Astrocyte (in vitro differentiated cells and primary cell): ENCODE results near the gene N4BP3. TPM values are rescaled to one million over a fixed set of nuclear protein-coding genes. Genes with fewer than 3 reads are reported as not detected.

ENCODE experiments used
- DNase-seq: peaks from one replicate; pipeline ENCODE4 v3.0.0-alpha.2; 2010; ENCODE audit warnings: low read depth
- FAIRE-seq: peaks from 2 replicates; lab custom pipeline; 2011; peaks lifted over from hg19 to GRCh38; lab: Jason Lieb, UNC
- H2AFZ ChIP-seq: 2 replicates; pipeline ENCODE4 v1.6.0; 2012; ENCODE audit warnings: low read depth, low read length, inconsistent platforms
- H3K27ac ChIP-seq: 2 replicates; pipeline ENCODE4 v1.5.1; 2011; ENCODE audit warnings: low read depth, low read length, inconsistent platforms
- H3K27me3 ChIP-seq: 2 replicates; pipeline ENCODE4 v1.6.0; 2011; ENCODE audit warnings: low read length, inconsistent platforms; ENCODE audit not compliant: insufficient read depth
- H3K36me3 ChIP-seq: 2 replicates; pipeline ENCODE4 v1.5.1; 2011; ENCODE audit warnings: low read length, inconsistent platforms; ENCODE audit not compliant: insufficient read depth
- H3K4me1 ChIP-seq: 2 replicates; pipeline ENCODE4 v1.5.1; 2011; ENCODE audit warnings: low read length, inconsistent platforms; ENCODE audit not compliant: insufficient read depth
- H3K4me2 ChIP-seq: 2 replicates; pipeline ENCODE4 v1.6.0; 2012; ENCODE audit warnings: low read length, inconsistent platforms
- H3K4me3 ChIP-seq: 2 replicates; pipeline ENCODE4 v1.5.1; 2011; ENCODE audit warnings: low read depth, mild to moderate bottlenecking, low read length, inconsistent platforms; ENCODE audit not compliant: insufficient read depth
- H3K79me2 ChIP-seq: 2 replicates; pipeline ENCODE4 v1.6.0; 2012; ENCODE audit warnings: mild to moderate bottlenecking, low read length, inconsistent platforms; ENCODE audit not compliant: insufficient read depth
- H3K9ac ChIP-seq: 2 replicates; pipeline ENCODE4 v1.6.0; 2012; ENCODE audit warnings: mild to moderate bottlenecking, low read length, inconsistent platforms
- H3K9me3 ChIP-seq: 2 replicates; pipeline ENCODE4 v1.5.1; 2012; ENCODE audit warnings: low read depth, mild to moderate bottlenecking, low read length, inconsistent platforms; ENCODE audit not compliant: insufficient read depth
- H4K20me1 ChIP-seq: 2 replicates; pipeline ENCODE4 v1.6.0; 2012; ENCODE audit warnings: low read length, inconsistent platforms; ENCODE audit not compliant: insufficient read depth
- H3K27ac Mint-ChIP-seq: one replicate; pipeline ENCODE4 v1.8.0; 2021; ENCODE audit warnings: mild to moderate bottlenecking, mixed read lengths; ENCODE audit not compliant: unreplicated experiment
- H3K27me3 Mint-ChIP-seq: one replicate; pipeline ENCODE4 v1.8.0; 2021; ENCODE audit warnings: low read depth, mixed read lengths; ENCODE audit not compliant: unreplicated experiment
- H3K36me3 Mint-ChIP-seq: one replicate; pipeline ENCODE4 v1.8.0; 2021; ENCODE audit warnings: low read depth, mixed read lengths; ENCODE audit not compliant: unreplicated experiment
- H3K4me1 Mint-ChIP-seq: one replicate; pipeline ENCODE4 v1.8.0; 2021; ENCODE audit warnings: low read depth, mixed read lengths; ENCODE audit not compliant: unreplicated experiment
- H3K4me3 Mint-ChIP-seq: one replicate; pipeline ENCODE4 v1.8.0; 2021; ENCODE audit warnings: mild to moderate bottlenecking, moderate library complexity, mixed read lengths; ENCODE audit not compliant: unreplicated experiment
- H3K9me3 Mint-ChIP-seq: one replicate; pipeline ENCODE4 v1.8.0; 2021; ENCODE audit warnings: mild to moderate bottlenecking, mixed read lengths; ENCODE audit not compliant: unreplicated experiment
- EZH2 ChIP-seq: IDR thresholded peaks from 2 replicates; pipeline ENCODE4 v1.6.1; 2012; ENCODE audit warnings: mild to moderate bottlenecking, low read length, inconsistent platforms; ENCODE audit not compliant: insufficient read depth
- total RNA-seq: library from RNA; stranded (reverse); gene quantifications from 2 replicates; pipeline ENCODE4 v1.2.1, GENCODE V29; 2021
- TF ChIP-seq, protein P1 (sequence below): IDR thresholded peaks from 2 replicates; pipeline ENCODE4 v1.5.1; 2011; ENCODE audit warnings: low read depth, mild to moderate bottlenecking, inconsistent platforms, low read length, moderate library complexity; ENCODE audit not compliant: insufficient read depth

The N4BP3 gene
- total RNA-seq, 1 donor from 2014 or later = 1.3 TPM

GRCh38 chr5:178090856-178091255, 22.5 kb upstream of the N4BP3 start:
- Mint-ChIP-seq H3K4me1 (no peaks in the 10 kb centered on the region), H3K36me3 (no peaks in the 10 kb centered on the region), H3K4me3 (no peak overlapping the region), H3K9me3 (peaks cover 11% of the 10 kb centered on the region), H3K27me3 (peaks cover 8% of the 10 kb centered on the region), H3K27ac (no peak overlapping the region)
- TF ChIP-seq, protein P1, sequence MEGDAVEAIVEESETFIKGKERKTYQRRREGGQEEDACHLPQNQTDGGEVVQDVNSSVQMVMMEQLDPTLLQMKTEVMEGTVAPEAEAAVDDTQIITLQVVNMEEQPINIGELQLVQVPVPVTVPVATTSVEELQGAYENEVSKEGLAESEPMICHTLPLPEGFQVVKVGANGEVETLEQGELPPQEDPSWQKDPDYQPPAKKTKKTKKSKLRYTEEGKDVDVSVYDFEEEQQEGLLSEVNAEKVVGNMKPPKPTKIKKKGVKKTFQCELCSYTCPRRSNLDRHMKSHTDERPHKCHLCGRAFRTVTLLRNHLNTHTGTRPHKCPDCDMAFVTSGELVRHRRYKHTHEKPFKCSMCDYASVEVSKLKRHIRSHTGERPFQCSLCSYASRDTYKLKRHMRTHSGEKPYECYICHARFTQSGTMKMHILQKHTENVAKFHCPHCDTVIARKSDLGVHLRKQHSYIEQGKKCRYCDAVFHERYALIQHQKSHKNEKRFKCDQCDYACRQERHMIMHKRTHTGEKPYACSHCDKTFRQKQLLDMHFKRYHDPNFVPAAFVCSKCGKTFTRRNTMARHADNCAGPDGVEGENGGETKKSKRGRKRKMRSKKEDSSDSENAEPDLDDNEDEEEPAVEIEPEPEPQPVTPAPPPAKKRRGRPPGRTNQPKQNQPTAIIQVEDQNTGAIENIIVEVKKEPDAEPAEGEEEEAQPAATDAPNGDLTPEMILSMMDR = no peak
- TF ChIP-seq EZH2 = no peak
- DNase-seq = no peak
- H3K36me3 ChIP-seq = no peaks in the 10 kb centered on the region
- no peak overlapping the region for H3K4me3 ChIP-seq
- H2AFZ ChIP-seq = no peak overlapping the region
- H3K4me1 ChIP-seq = no peaks in the 10 kb centered on the region
- no peak overlapping the region for H3K27ac ChIP-seq
- peaks cover 3% of the 10 kb centered on the region for H3K9me3 ChIP-seq
- H3K9ac ChIP-seq = no peak overlapping the region
- no peaks in the 10 kb centered on the region for H3K79me2 ChIP-seq
- H3K4me2 ChIP-seq = no peak overlapping the region
- H3K27me3 ChIP-seq = no peaks in the 10 kb centered on the region
- H4K20me1 ChIP-seq = no peaks in the 10 kb centered on the region
- FAIRE-seq = no peak

DNA sequence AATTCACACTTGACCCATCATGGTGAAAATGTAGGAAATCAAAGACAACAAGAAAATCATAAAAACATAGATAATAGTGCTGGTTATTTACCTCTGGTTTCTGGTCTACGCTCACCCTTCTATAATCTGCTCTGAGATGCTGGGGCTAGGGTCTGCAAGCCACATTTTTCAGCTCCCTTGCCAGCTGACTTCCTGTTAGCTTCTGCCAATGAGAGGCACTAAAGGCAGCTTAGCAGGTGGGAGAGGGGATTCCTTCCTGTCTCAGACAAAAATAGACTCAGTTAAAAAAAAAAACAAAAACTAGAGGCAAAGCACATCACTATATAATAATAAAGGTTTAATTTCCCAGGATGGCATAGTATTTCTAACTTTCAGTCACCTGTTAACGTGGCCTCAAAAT, 20.2 kb upstream of the N4BP3 start:
- DNase-seq (no peak), FAIRE-seq (no peak)
- peaks cover 3% of the 10 kb centered on the region for H3K9me3 ChIP-seq
- H3K4me2 ChIP-seq = no peak overlapping the region
- Mint-ChIP-seq H3K27ac (no peak overlapping the region), H3K27me3 (peaks cover 16% of the 10 kb centered on the region), H3K9me3 (peaks cover 13% of the 10 kb centered on the region), H3K4me1 (no peaks in the 10 kb centered on the region), H3K4me3 (no peak overlapping the region), H3K36me3 (no peaks in the 10 kb centered on the region)
- no peak overlapping the region for H2AFZ ChIP-seq
- no peaks in the 10 kb centered on the region for H3K27me3 ChIP-seq
- no peaks in the 10 kb centered on the region for H3K36me3 ChIP-seq
- H3K9ac ChIP-seq = no peak overlapping the region
- no peak overlapping the region for H3K27ac ChIP-seq
- no peaks in the 10 kb centered on the region for H4K20me1 ChIP-seq
- H3K4me1 ChIP-seq = no peaks in the 10 kb centered on the region
- H3K4me3 ChIP-seq = no peak overlapping the region
- no peaks in the 10 kb centered on the region for H3K79me2 ChIP-seq
- no peak for TF ChIP-seq EZH2
- TF ChIP-seq, protein P1 = no peak

DNA sequence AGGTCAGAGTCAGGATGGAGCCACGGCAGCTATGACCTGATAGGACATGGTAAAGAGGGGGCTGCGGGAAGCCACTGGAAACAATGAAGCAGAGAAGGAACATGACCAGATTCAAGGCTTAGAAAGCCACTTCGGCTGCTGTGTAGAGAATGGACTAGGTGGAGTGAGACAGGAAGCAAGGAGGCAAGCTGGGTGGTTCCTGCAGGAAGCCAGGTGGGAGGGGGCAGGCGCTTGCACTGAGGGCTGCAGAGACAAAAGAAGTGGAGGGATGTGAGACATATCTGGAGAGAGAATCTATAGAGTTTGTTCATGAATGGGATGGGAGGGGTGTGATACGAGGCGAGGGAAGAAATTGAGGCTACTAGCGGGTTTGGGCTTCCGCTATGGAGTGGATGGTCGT, 19.0 kb upstream of the N4BP3 start:
- Histone ChIP-seq H2AFZ (no peak overlapping the region), H3K27ac (no peak overlapping the region), H3K79me2 (no peaks in the 10 kb centered on the region), H3K4me1 (no peaks in the 10 kb centered on the region), H3K36me3 (no peaks in the 10 kb centered on the region), H3K9ac (no peak overlapping the region), H3K4me3 (no peak overlapping the region), H4K20me1 (no peaks in the 10 kb centered on the region), H3K9me3 (peaks cover 3% of the 10 kb centered on the region), H3K4me2 (no peak overlapping the region), H3K27me3 (no peaks in the 10 kb centered on the region)
- Mint-ChIP-seq H3K27ac (no peak overlapping the region), H3K9me3 (peaks cover 13% of the 10 kb centered on the region), H3K4me3 (no peak overlapping the region), H3K4me1 (no peaks in the 10 kb centered on the region), H3K27me3 (peaks cover 16% of the 10 kb centered on the region), H3K36me3 (no peaks in the 10 kb centered on the region)
- no peak for DNase-seq
- no peak for FAIRE-seq
- TF ChIP-seq, protein P1 = no peak
- no peak for TF ChIP-seq EZH2
